Measurements from ENCODE around the gene SLC22A23. TPM values are rescaled to one million over a fixed set of nuclear protein-coding genes. Genes with fewer than 3 reads are reported as not detected.

SLC22A23 gene
- total RNA-seq, 2 experiments from 2014 or later: 1.3 to 1.4 TPM

GRCh38 chr6:3460253-3460652, 3.4 kb upstream of the SLC22A23 start:
- peaks cover 8% of the 10 kb centered on the region for H3K27me3 Mint-ChIP-seq (ENCODE audit: low read depth)
- no peak for DNase-seq
- H3K9me3 Mint-ChIP-seq: no peaks in the 10 kb centered on the region
- no peaks in the 10 kb centered on the region for H3K36me3 Mint-ChIP-seq (ENCODE audit: low read depth)
- intact Hi-C loops (cut with micrococcal nuclease): no loop called here
- H3K27ac Mint-ChIP-seq: no peak overlapping the region
- CTCF ChIA-PET: interaction anchor here (0.6 to 1.8 kb wide), 4 partner anchors 11 to 436 kb away, joined by 3 to 5 read pairs (median 4); no protein-coding TSS in a partner anchor
- H3K4me1 Mint-ChIP-seq (ENCODE audit: low read depth): peaks cover 7% of the 10 kb centered on the region
- no peak overlapping the region for H3K4me3 Mint-ChIP-seq

- intact Hi-C loops (cut with micrococcal nuclease): loop anchor here (5.0 to 10.0 kb wide), 6 partner anchors 142 to 558 kb away; partner anchors contain the start of genes NQO2 and RIPK1
- DNase-seq: no peak
- no peak overlapping the region for H3K27ac Mint-ChIP-seq
- peaks cover 7% of the 10 kb centered on the region for H3K4me1 Mint-ChIP-seq (ENCODE audit: low read depth)
- CTCF ChIA-PET: interaction anchor here (1.4 kb wide), 1 partner anchor 10 kb away, joined by 7 read pairs; no protein-coding TSS in a partner anchor
- peaks cover 8% of the 10 kb centered on the region for H3K27me3 Mint-ChIP-seq (ENCODE audit: low read depth)
- no peak overlapping the region for H3K4me3 Mint-ChIP-seq
- H3K36me3 Mint-ChIP-seq (ENCODE audit: low read depth): no peaks in the 10 kb centered on the region
- H3K9me3 Mint-ChIP-seq: no peaks in the 10 kb centered on the region
These were observed 2.0 kb upstream of the SLC22A23 start for GRCh38 chr6:3458706-3459421.

GRCh38 chr6:3457710-3458602, 1.1 kb upstream of the SLC22A23 start:
- H3K36me3 Mint-ChIP-seq (ENCODE audit: low read depth): no peaks in the 10 kb centered on the region
- H3K27ac Mint-ChIP-seq: no peak overlapping the region
- H3K9me3 Mint-ChIP-seq: no peaks in the 10 kb centered on the region
- H3K27me3 Mint-ChIP-seq (ENCODE audit: low read depth): peaks cover 8% of the 10 kb centered on the region
- H3K4me1 Mint-ChIP-seq (ENCODE audit: low read depth): peaks cover 7% of the 10 kb centered on the region
- DNase-seq: peak; percentile 37
- intact Hi-C loops (cut with micrococcal nuclease): loop anchor here (1.0 to 10.0 kb wide), 8 partner anchors 141 to 679 kb away; partner anchors contain the start of genes NQO2 and RIPK1
- CTCF ChIA-PET: interaction anchor here (0.6 to 1.4 kb wide), 2 partner anchors 9 to 1324 kb away, joined by 3 to 7 read pairs; no protein-coding TSS in a partner anchor
- peak overlapping the region; percentile 74 for H3K4me3 Mint-ChIP-seq

GRCh38 chr6:3456395-3456897, 404 bp downstream of the SLC22A23 start:
- DNase-seq: no peak
- H3K36me3 Mint-ChIP-seq (ENCODE audit: low read depth): no peaks in the 10 kb centered on the region
- H3K9me3 Mint-ChIP-seq: no peaks in the 10 kb centered on the region
- intact Hi-C loops (cut with micrococcal nuclease): loop anchor here (2.0 to 10.0 kb wide), 7 partner anchors 139 to 680 kb away; partner anchors contain the start of genes NQO2 and RIPK1
- CTCF ChIA-PET: no interaction called here
- H3K4me3 Mint-ChIP-seq: no peak overlapping the region
- H3K27ac Mint-ChIP-seq: no peak overlapping the region
- H3K27me3 Mint-ChIP-seq (ENCODE audit: low read depth): peaks cover 8% of the 10 kb centered on the region
- peaks cover 13% of the 10 kb centered on the region for H3K4me1 Mint-ChIP-seq (ENCODE audit: low read depth)

GRCh38 chr6:3455569-3456394, 1.1 kb downstream of the SLC22A23 start:
- H3K27ac Mint-ChIP-seq: no peak overlapping the region
- DNase-seq: peak; percentile 44
- H3K9me3 Mint-ChIP-seq: no peaks in the 10 kb centered on the region
- no peaks in the 10 kb centered on the region for H3K36me3 Mint-ChIP-seq (ENCODE audit: low read depth)
- H3K4me3 Mint-ChIP-seq: no peak overlapping the region
- intact Hi-C loops (cut with micrococcal nuclease): loop anchor here (1.0 to 10.0 kb wide), 10 partner anchors 44 to 681 kb away; partner anchors contain the start of genes NQO2, PSMG4 and RIPK1
- CTCF ChIA-PET: interaction anchor here (1.0 kb wide), 1 partner anchor 45 kb away, joined by 6 read pairs; no protein-coding TSS in a partner anchor
- H3K27me3 Mint-ChIP-seq (ENCODE audit: low read depth): peaks cover 8% of the 10 kb centered on the region
- peaks cover 18% of the 10 kb centered on the region for H3K4me1 Mint-ChIP-seq (ENCODE audit: low read depth)

- intact Hi-C loops (cut with micrococcal nuclease): loop anchor here (1.0 to 10.0 kb wide), 9 partner anchors 44 to 562 kb away; partner anchors contain the start of genes NQO2, PSMG4 and RIPK1
- H3K27me3 Mint-ChIP-seq (ENCODE audit: low read depth): peaks cover 8% of the 10 kb centered on the region
- H3K4me1 Mint-ChIP-seq (ENCODE audit: low read depth): peaks cover 19% of the 10 kb centered on the region
- no peak overlapping the region for H3K27ac Mint-ChIP-seq
- no peaks in the 10 kb centered on the region for H3K36me3 Mint-ChIP-seq (ENCODE audit: low read depth)
- CTCF ChIA-PET: interaction anchor here (1.0 kb wide), 2 partner anchors 44 to 277 kb away, joined by 3 to 6 read pairs; no protein-coding TSS in a partner anchor
- no peaks in the 10 kb centered on the region for H3K9me3 Mint-ChIP-seq
- H3K4me3 Mint-ChIP-seq: no peak overlapping the region
- DNase-seq: peak; percentile 79
These were observed 1.7 kb downstream of the SLC22A23 start for GRCh38 chr6:3455147-3455568.

- peaks cover 24% of the 10 kb centered on the region for H3K4me1 Mint-ChIP-seq (ENCODE audit: low read depth)
- no peaks in the 10 kb centered on the region for H3K36me3 Mint-ChIP-seq (ENCODE audit: low read depth)
- H3K27me3 Mint-ChIP-seq (ENCODE audit: low read depth): peaks cover 8% of the 10 kb centered on the region
- H3K9me3 Mint-ChIP-seq: peaks cover 3% of the 10 kb centered on the region
- intact Hi-C loops (cut with micrococcal nuclease): loop anchor here (1.0 to 10.0 kb wide), 9 partner anchors 43 to 563 kb away; partner anchors contain the start of genes NQO2, PSMG4 and RIPK1
- DNase-seq: no peak
- no peak overlapping the region for H3K27ac Mint-ChIP-seq
- no peak overlapping the region for H3K4me3 Mint-ChIP-seq
- CTCF ChIA-PET: interaction anchor here (1.0 to 1.9 kb wide), 3 partner anchors 39 to 277 kb away, joined by 3 to 6 read pairs (median 5); no protein-coding TSS in a partner anchor
These were observed 2.4 kb downstream of the SLC22A23 start for GRCh38 chr6:3454273-3455010.

- CTCF ChIA-PET: interaction anchor here (0.6 to 1.9 kb wide), 3 partner anchors 38 to 1335 kb away, joined by 3 to 5 read pairs (median 4); no protein-coding TSS in a partner anchor
- peaks cover 8% of the 10 kb centered on the region for H3K27me3 Mint-ChIP-seq (ENCODE audit: low read depth)
- no peak for DNase-seq
- no peak overlapping the region for H3K27ac Mint-ChIP-seq
- no peaks in the 10 kb centered on the region for H3K36me3 Mint-ChIP-seq (ENCODE audit: low read depth)
- no peak overlapping the region for H3K4me3 Mint-ChIP-seq
- intact Hi-C loops (cut with micrococcal nuclease): loop anchor here (2.0 to 10.0 kb wide), 2 partner anchors 99 to 459 kb away; partner anchors contain the start of gene NQO2
- H3K9me3 Mint-ChIP-seq: peaks cover 3% of the 10 kb centered on the region
- H3K4me1 Mint-ChIP-seq (ENCODE audit: low read depth): peaks cover 32% of the 10 kb centered on the region
These were observed 3.2 kb downstream of the SLC22A23 start for GRCh38 chr6:3453413-3454272.

GRCh38 chr6:3451498-3451897, 5.4 kb downstream of the SLC22A23 start:
- CTCF ChIA-PET: no interaction called here
- Mint-ChIP-seq H3K9me3 (peaks cover 3% of the 10 kb centered on the region), H3K36me3 (ENCODE audit: low read depth) (no peaks in the 10 kb centered on the region), H3K27ac (no peak overlapping the region), H3K4me3 (no peak overlapping the region), H3K4me1 (ENCODE audit: low read depth) (peaks cover 31% of the 10 kb centered on the region), H3K27me3 (ENCODE audit: low read depth) (no peaks in the 10 kb centered on the region)
- no peak for DNase-seq
- intact Hi-C loops (cut with micrococcal nuclease): loop anchor here (10.0 kb wide), 1 partner anchor 457 kb away; the partner anchor contains the start of gene NQO2

GRCh38 chr6:3450888-3451287, 6.0 kb downstream of the SLC22A23 start:
- peaks cover 31% of the 10 kb centered on the region for H3K4me1 Mint-ChIP-seq (ENCODE audit: low read depth)
- CTCF ChIA-PET: no interaction called here
- no peaks in the 10 kb centered on the region for H3K36me3 Mint-ChIP-seq (ENCODE audit: low read depth)
- no peaks in the 10 kb centered on the region for H3K27me3 Mint-ChIP-seq (ENCODE audit: low read depth)
- peaks cover 3% of the 10 kb centered on the region for H3K9me3 Mint-ChIP-seq
- no peak overlapping the region for H3K4me3 Mint-ChIP-seq
- intact Hi-C loops (cut with micrococcal nuclease): loop anchor here (10.0 kb wide), 1 partner anchor 456 kb away; the partner anchor contains the start of gene NQO2
- H3K27ac Mint-ChIP-seq: no peak overlapping the region
- DNase-seq: no peak
